ENCODE data around the gene CORO2A.
A peak's percentile ranks its signal among the peaks of the same experiment; 100 is the strongest.

The CORO2A gene

DNA sequence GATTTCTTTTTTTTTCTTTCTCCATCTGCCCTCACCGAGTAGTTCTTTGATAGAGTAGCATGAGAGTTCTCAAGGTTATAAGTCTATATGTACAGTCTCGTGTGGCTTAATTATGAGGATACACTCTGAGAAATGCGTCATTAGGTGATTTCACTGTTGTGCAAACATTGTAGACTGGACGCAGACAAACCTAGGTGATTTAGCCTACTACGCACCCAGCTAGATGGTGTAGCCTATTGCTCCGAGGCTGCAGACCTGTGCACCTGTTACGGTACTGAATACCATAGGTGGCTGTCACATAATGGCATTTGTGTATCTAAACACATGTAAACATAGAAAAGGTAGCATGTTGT lies 26.9 kb upstream of the CORO2A start:
- DNase-seq (ENCODE audit: low spot score) = no peak

- no peak for DNase-seq (ENCODE audit: low spot score)
Measured at GRCh38 chr9:98218562-98219363, 26.3 kb upstream of the CORO2A start.

GRCh38 chr9:98217255-98217654 lies 24.8 kb upstream of the CORO2A start:
- no peak for DNase-seq (ENCODE audit: low spot score)

GRCh38 chr9:98216391-98216790 lies 24.0 kb upstream of the CORO2A start:
- no peak for DNase-seq (ENCODE audit: low spot score)

- DNase-seq (ENCODE audit: low spot score) = peak; percentile 7
Measured at GRCh38 chr9:98215821-98216220, 23.4 kb upstream of the CORO2A start.

- DNase-seq (ENCODE audit: low spot score) = no peak
Measured at GRCh38 chr9:98215271-98215670, 22.8 kb upstream of the CORO2A start.

DNA sequence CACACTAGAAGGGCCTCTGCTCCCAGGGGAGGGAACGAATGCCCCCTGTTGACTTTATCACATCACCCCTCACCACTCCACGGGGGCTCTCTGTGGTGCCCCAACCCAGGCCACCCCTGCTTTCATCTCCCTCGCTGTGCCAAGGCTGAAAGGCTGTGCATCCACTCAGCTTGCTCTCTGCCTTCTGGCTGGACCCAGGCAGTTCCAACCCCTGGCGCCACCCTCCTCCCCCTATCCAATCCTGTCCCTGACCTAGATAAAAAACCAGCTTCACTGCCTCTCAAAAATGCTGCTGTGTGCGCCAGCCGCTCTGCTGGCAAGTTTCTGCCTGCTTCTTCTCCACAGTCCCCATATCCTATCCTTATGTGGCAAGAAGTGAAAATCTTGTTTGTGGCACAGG lies 22.4 kb upstream of the CORO2A start:
- no peak for DNase-seq (ENCODE audit: low spot score)

DNA sequence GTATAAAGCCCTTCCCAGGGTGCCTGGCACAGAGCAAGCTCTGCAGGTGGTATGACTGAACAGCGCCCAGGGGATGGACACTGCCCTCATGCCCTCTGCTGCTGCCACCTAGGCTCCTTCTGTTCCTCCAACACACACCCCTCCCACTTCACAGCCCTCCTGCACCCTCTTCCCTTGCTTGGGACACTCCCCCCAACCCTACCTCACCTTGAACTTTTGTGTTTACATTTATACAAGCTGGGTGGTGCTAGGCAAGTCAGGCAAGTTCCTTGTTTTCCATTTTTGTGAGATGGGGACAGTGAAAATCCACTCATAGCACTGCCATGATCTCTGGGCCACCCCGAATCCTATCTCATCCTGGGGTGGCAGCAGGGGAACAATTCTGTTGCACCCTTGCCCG lies 18.8 kb upstream of the CORO2A start:
- DNase-seq (ENCODE audit: low spot score) = no peak

DNA sequence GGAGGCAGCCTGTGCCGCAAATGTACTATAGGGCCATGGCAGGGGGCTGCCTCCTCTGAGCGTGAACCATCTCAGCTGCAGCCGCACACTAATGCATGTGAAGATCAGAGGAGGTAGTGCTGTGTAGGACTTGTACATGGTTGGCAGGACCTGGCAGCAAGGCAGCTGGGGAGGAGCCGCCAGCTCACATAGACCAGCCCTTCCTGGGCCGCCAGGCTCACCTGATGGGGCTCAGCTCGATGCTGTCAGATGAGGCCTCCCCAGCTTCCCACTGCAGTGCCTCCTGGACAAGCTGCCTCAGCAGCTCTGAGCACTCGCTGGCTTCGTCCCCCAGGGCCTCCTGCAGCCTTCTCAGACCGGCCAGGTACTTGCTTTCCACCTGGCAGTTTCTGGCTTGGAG lies 18.0 kb upstream of the CORO2A start:
- DNase-seq (ENCODE audit: low spot score) = no peak

DNA sequence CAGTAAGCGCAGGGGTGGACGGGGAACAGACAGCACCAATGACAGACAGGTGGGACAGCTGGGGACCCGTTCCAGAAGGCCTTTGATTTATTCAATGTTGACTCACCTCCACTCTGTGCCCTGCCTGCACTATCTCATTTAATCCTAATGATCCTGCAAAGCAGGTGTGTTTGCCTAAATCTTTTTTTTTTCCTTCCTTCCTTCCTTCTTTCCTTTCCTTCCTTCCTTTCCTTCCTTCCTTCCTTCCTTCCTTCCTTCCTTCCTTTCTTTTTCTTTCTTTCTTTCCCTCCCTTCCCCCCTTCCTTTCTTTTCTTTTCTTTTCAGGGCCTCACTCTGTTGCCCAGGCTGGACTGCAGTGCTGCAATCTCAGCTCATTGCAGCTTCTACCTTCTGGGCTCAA lies 17.1 kb upstream of the CORO2A start:
- DNase-seq (ENCODE audit: low spot score) = no peak

DNA sequence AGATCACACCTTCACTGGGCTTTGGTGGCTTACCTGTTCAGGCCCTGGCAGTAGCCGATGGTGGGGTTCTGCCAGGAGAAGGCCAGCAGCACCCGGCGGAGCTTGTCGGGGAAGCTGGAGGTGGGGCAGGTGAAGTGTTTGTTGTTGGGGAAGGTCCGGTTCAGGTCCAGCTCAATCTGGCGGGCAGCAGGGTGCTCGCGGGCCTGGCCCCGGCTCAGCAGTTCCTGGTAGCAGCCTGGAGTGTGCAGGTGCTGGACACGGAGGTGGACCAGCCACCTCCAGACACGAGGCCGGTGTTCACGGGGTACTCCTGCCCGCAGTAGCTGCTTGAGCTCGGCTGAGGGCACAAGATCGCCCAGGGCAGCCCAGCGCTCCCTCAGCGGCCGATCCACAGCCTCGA lies 16.2 kb upstream of the CORO2A start:
- DNase-seq (ENCODE audit: low spot score) = no peak

GRCh38 chr9:98207606-98208005 lies 15.2 kb upstream of the CORO2A start:
- DNase-seq (ENCODE audit: low spot score) = no peak

- no peak for DNase-seq (ENCODE audit: low spot score)
Measured at GRCh38 chr9:98206754-98207153, 14.3 kb upstream of the CORO2A start.

GRCh38 chr9:98204692-98205091 lies 12.3 kb upstream of the CORO2A start:
- DNase-seq (ENCODE audit: low spot score) = no peak

DNA sequence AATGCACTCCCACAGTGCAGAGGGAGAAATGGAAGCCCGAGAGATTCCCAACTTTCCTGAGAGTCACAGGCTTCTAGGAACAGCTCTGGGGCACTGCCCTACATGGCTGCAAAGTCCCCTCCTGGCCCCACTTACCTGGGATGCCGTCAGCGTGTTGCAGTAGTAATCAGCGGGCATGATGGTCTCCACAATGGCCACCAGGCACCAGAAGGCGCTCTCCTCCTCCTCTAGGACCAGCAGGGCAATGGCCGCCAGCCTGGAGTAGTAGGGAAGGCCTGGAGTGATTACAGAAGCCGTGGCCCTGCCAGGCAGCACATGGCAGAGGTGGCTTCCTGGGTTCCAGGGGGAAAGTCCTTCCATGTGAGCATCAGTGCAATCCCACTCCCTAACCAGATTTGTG lies 10.7 kb upstream of the CORO2A start:
- DNase-seq (ENCODE audit: low spot score) = no peak

DNA sequence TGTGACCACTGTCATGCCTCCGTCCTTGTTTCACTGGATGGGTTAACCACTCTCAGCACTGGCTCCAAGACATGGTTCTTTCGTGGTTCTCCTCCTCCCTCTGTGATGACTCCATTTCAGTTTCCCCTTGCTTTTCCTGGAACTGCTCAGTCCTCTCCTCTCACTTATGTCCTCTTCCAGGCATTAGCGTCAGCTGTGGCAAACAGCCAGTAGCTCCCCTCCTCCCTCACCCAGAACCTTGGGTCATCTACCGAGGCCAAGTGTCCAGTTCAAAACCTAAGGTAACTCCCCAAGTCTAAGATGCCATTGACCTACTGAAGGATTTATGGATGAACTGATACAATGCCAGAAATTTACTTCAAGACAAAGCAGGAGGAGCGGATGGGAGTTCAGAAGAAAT lies 9.8 kb upstream of the CORO2A start:
- no peak for DNase-seq (ENCODE audit: low spot score)

DNA sequence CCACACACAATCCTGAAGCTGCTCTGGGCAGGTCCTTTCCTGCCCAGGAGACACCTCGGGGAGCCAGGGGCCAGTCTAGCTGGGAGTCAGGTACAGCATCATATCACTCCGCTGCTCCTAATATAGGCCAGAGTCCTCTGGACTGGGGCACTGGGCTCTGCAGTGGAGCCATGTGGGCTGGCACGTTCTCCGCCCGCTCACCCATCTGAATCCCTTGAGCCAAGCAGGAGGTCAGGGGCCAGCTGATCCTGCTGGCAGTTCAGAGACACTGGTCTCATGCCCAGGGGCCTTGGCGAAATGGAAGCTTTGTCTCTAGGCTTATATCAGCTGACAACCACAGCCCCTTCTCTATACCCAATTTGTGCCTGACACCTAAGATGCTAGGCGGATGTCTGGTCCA lies 9.3 kb upstream of the CORO2A start:
- no peak for DNase-seq (ENCODE audit: low spot score)

- DNase-seq (ENCODE audit: low spot score) = no peak
Measured at GRCh38 chr9:98201102-98201501, 8.7 kb upstream of the CORO2A start.

GRCh38 chr9:98199388-98200033 lies 7.1 kb upstream of the CORO2A start:
- DNase-seq (ENCODE audit: low spot score) = no peak

DNA sequence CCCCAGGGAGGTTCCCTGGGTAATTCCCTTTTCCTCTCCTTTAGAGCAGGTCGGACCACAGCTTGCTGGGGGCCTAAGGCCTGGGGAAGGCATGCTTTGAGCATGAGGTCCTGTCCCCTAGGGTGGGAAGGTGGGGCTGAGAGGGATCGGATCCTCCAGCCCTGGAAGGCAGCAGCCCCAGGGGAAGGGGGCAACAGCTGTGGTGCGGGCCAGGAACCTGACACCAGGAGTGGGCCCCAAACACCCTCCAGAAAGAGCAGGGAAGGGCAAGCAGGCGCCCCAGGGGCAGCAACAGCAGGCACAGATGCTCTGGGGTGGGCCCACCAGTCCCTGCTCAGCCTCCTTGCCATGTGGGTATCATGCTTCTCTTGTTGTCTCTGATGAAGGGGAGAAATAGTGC lies 3.2 kb upstream of the CORO2A start:
- no peak for DNase-seq (ENCODE audit: low spot score)

DNA sequence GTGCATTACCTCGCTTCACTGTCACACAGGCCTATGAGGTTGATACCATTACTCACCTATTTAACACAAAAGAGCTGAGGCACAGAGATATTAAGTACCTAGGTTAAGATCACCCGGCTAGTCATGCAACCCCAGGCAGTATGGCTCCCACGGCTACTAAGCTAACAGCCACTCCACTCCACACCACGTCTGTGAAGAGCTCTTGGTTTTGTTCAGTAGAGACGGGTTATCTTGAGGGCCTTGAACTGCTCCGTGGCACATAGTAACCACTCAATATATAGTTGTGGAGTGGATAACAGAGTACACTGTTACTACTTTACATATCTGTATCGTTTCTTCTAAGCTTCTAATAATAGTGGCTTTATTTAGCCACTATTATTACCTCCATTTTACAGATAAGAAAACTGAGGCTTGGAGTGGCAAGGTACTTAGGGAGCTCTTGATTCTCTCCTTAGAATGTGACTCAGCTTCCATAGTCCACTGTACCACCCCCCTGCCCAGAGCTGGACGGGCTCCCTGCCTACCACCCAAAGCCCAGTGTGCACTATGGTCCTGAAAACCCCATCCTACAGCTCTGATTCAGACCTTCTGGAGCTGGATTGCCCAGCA lies 1.0 kb upstream of the CORO2A start:
- DNase-seq (ENCODE audit: low spot score) = no peak

- DNase-seq (ENCODE audit: low spot score) = peak; percentile 23
Measured at GRCh38 chr9:98191671-98192502, 550 bp downstream of the CORO2A start.

DNA sequence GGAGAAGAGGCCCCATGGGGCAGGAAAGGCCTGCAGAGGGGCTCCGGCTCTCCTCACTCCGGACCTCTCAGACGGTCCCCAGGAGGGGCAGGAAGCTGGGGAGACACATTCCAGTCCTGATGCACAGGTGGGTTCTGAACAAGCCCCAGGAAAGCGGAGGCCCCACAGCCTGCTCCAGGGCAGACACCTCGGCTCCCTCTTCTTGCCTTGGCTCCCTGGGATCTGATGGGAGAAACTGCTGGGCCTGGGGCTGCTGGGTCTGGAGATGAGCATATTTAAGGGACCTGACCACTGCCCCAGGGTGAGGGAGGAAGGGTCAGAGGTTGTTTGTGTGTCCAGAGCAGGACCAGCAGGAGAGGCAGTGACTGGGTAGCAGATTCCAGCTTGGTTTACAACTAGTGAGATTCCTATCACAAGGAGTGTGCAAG lies 1.2 kb downstream of the CORO2A start:
- DNase-seq (ENCODE audit: low spot score) = no peak
